K562 (cell line): ENCODE measurements around the gene AGFG2. TPM values are rescaled to one million over a fixed set of nuclear protein-coding genes. Genes with fewer than 3 reads are reported as not detected.

ENCODE experiments used
- BRD4 ChIP-seq: fragments of 200-600 bp; sonication (generic); IDR thresholded peaks from 2 replicates; pipeline ENCODE4 v1.6.1; 2017; ENCODE audit warnings: inconsistent platforms
- CBX1 ChIP-seq: sonication (generic); IDR thresholded peaks from 2 replicates; pipeline ENCODE4 v1.6.1; 2016; ENCODE audit warnings: antibody characterized with exemption, low read depth, mild to moderate bottlenecking
- CTBP1 ChIP-seq: fragments of 450-650 bp; IDR thresholded peaks from 2 replicates; pipeline ENCODE4 v1.6.1; 2016; ENCODE audit warnings: borderline replicate concordance
- ELF2 ChIP-seq: fragments of 250-450 bp; sonication (Bioruptor Pico); IDR thresholded peaks from 2 replicates; pipeline ENCODE4 v1.5.0; 2021; ENCODE audit warnings: mild to moderate bottlenecking
- ELK1 ChIP-seq: sonication (generic); formaldehyde crosslinking; IDR thresholded peaks from 2 replicates; pipeline ENCODE4 v1.8.1; 2022; ENCODE audit warnings: missing genetic modification reagents
- ETV6 ChIP-seq, 3 experiments: fragments of 150-350 bp in 1 of 3; sonication (generic) in 1 of 3; formaldehyde crosslinking in 1 of 3; IDR thresholded peaks; 2 replicates each; pipeline versions ENCODE4 v1.6.1 to v1.8.0; 2014 to 2022; ENCODE audit warnings: borderline replicate concordance in 2 of 3, low read depth in 2 of 3, antibody characterized with exemption in 1 of 3, low read length in 1 of 3, mild to moderate bottlenecking in 1 of 3, missing genetic modification reagents in 1 of 3
- EWSR1 ChIP-seq: fragments of 450-650 bp; IDR thresholded peaks from 2 replicates; pipeline ENCODE4 v1.6.1; 2018; ENCODE audit warnings: borderline replicate concordance, mild to moderate bottlenecking, low read depth, moderate library complexity; ENCODE audit not compliant: partially characterized antibody
- FOXK2 ChIP-seq, 2 experiments: fragments of 450-650 bp; IDR thresholded peaks in 1 of 2; conservative IDR thresholded peaks in 1 of 2; 2 replicates each; pipeline ENCODE4 v1.6.1; 2016; ENCODE audit warnings: low read depth in 2 of 2, mild to moderate bottlenecking in 1 of 2
- JUNB ChIP-seq: fragments of 450-650 bp; formaldehyde crosslinking; conservative IDR thresholded peaks from 2 replicates; pipeline ENCODE4 v1.4.0; 2020; ENCODE audit warnings: mild to moderate bottlenecking
- KLF10 ChIP-seq: fragments of 250-450 bp; sonication (Bioruptor Pico); IDR thresholded peaks from 2 replicates; pipeline ENCODE4 v1.6.1; 2021; ENCODE audit warnings: matching md5 sums
- L3MBTL2 ChIP-seq: fragments of 450-650 bp; IDR thresholded peaks from 2 replicates; pipeline ENCODE4 v1.6.1; 2016; ENCODE audit warnings: mild to moderate bottlenecking, moderate library complexity
- PRPF4 ChIP-seq: fragments of 200-400 bp; formaldehyde crosslinking; IDR thresholded peaks from one replicate; pipeline ENCODE4 v1.6.1; 2017; ENCODE audit warnings: low read length, low read depth, mild to moderate bottlenecking; ENCODE audit not compliant: insufficient read depth, poor library complexity, severe bottlenecking
- RBFOX2 ChIP-seq: fragments of 200-400 bp; formaldehyde crosslinking; IDR thresholded peaks from 2 replicates; pipeline ENCODE4 v1.6.1; 2017; ENCODE audit warnings: low read depth, mild to moderate bottlenecking, low read length, moderate library complexity
- SRSF3 ChIP-seq: fragments of 200-400 bp; formaldehyde crosslinking; IDR thresholded peaks from 2 replicates; pipeline ENCODE4 v1.6.1; 2016; ENCODE audit warnings: mild to moderate bottlenecking, low read length, moderate library complexity; ENCODE audit not compliant: insufficient read depth
- STAT6 ChIP-seq: sonication (generic); formaldehyde crosslinking; IDR thresholded peaks from 2 replicates; pipeline ENCODE4 v1.8.1; 2023; ENCODE audit warnings: mild to moderate bottlenecking, missing genetic modification reagents
- TAL1 ChIP-seq: fragments of 450-650 bp; IDR thresholded peaks from 2 replicates; pipeline ENCODE4 v1.6.1; 2016; ENCODE audit warnings: mild to moderate bottlenecking
- ZNF146 ChIP-seq: IDR thresholded peaks from one replicate; pipeline ENCODE4 v1.6.1; 2018; ENCODE audit warnings: missing compliant biosample characterization; ENCODE audit not compliant: unreplicated experiment
- ZNF23 ChIP-seq: fragments of 250-450 bp; sonication (Bioruptor Pico); IDR thresholded peaks from 2 replicates; pipeline ENCODE4 v1.4.0; 2020; ENCODE audit warnings: mild to moderate bottlenecking
- ZNF830 ChIP-seq: fragments of 250-450 bp; sonication (Bioruptor Pico); IDR thresholded peaks from 2 replicates; pipeline ENCODE4 v1.5.0; 2021; ENCODE audit warnings: mild to moderate bottlenecking
- polyA plus RNA-seq, 8 experiments: library from polyadenylated mRNA; depleted of rRNA in 4 of 8; stranded (reverse) in 5 of 8; unstranded in 3 of 8; fragments of >200 nt; fragmentation: Nextera tagmentation in 2 of 8; fragmentation: Illumina TruSeq in 1 of 8; extraction: Ambion mirVana in 2 of 8; extraction: Trizol in 1 of 8; gene quantifications; 2 replicates each; pipeline versions ENCODE4 v1.2.1 to v1.2.3, GENCODE V29; 2011 to 2014; ENCODE audit warnings: inconsistent platforms in 1 of 8, missing spikeins in 1 of 8
- total RNA-seq, 7 experiments: library from RNA; depleted of rRNA in 6 of 7; stranded (reverse); fragments of >200 nt in 6 of 7; fragmentation: Illumina TruSeq in 2 of 7; extraction: Trizol in 2 of 7; gene quantifications; 2 replicates each; pipeline versions ENCODE4 v1.2.1 to v1.2.3, GENCODE V29; 2011 to 2021; ENCODE audit warnings: low replicate concordance in 1 of 7
- TF ChIP-seq, protein P1 (sequence below): fragments of 250-450 bp; sonication (Bioruptor Pico); IDR thresholded peaks from 2 replicates; pipeline ENCODE4 v1.5.0; 2021
- TF ChIP-seq, protein P2 (sequence below): fragments of 250-450 bp; sonication (Bioruptor Pico); IDR thresholded peaks from 2 replicates; pipeline ENCODE4 v1.4.0; 2020

The AGFG2 gene
- total and polyA plus RNA-seq, 9 of the 15 experiments (the other 6 are each of a cell fraction or from before 2014, with no cell fraction given) = 0.31 to 23.1 (median 6.5) TPM

DNA sequence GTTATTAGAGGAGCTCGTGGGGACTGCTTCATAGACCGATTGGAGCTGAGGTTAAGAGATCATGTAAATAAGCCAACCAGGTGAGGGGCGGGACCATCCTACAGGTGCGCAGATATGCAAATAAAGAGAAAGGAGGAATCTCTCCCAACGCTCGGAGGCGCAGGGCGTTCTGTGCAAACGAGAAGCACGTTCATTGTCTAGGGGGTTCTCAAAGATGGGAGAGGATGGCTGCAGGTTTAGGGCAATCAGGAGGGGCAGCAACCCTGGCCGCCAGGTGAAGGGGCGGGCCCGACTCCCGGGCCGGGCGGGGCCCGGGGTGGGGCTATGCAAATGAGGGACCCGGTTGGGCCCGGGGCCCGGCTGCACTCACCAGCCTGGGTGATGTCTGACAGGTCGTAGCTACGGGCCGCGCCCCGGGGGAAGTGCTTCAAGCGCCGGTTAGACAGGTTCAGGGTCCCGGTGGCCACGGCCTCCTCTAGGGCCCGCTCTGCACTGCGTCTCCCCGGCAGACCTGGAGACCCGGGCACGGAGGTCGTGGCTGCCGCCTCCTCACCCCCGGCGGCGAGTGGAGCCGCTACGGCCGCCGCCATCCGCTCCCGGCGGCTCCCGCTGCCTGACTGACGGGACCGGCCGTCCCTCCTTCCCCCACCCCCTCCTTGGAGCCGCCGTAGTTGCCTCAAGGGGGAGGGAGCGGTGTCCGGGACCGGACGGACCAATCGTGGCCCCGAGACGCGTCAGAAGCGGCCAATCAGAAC, 46.7 kb downstream of the AGFG2 start, which contains the start of gene LRCH4 (continued):
- TF ChIP-seq ZNF830 (peak; percentile 67; the same call in 1 of the 2 replicates), ELK1 (CRISPR knock-in tag) (no peak), L3MBTL2 (0 out of 2 replicates have a peak, but pooled peaks have one; percentile 53), EWSR1 (no peak), ZNF146 (CRISPR knock-in tag) (no peak), PRPF4 (peak; percentile 89), STAT6 (CRISPR knock-in tag) (no peak), ZNF23 (CRISPR knock-in tag) (no peak), FOXK2 (conservative IDR thresholded peaks at IDR 0.05 in 1 of 2, IDR thresholded peaks at IDR 0.05 in 1 of 2; ENCODE audit: low read depth in 2 of 2) (no peak), ELF2 (CRISPR knock-in tag) (peak; percentile 70; the same call in 1 of the 2 replicates), BRD4 (peak; percentile 58; the same call in 1 of the 2 replicates), KLF10 (CRISPR knock-in tag) (no peak), CBX1 (peak; percentile 77), RBFOX2 (peak; percentile 99), TAL1 (no peak; the same call in 1 of the 2 replicates), JUNB (CRISPR knock-in tag) (0 out of 2 replicates have a peak, but pooled peaks have one; percentile 7), SRSF3 (no peak), ETV6 (IDR thresholded peaks at IDR 0.05; ENCODE audit: borderline replicate concordance in 1 of 2, low read depth in 2 of 2, low read length in 1 of 2) (no peak), ETV6 (CRISPR knock-in tag; IDR thresholded peaks at IDR 0.05; ENCODE audit: borderline replicate concordance) (no peak), CTBP1 (peak; percentile 90)
- TF ChIP-seq, protein P1, sequence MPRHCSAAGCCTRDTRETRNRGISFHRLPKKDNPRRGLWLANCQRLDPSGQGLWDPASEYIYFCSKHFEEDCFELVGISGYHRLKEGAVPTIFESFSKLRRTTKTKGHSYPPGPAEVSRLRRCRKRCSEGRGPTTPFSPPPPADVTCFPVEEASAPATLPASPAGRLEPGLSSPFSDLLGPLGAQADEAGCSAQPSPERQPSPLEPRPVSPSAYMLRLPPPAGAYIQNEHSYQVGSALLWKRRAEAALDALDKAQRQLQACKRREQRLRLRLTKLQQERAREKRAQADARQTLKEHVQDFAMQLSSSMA (CRISPR knock-in tag) = 0 out of 2 replicates have a peak, but pooled peaks have one; percentile 36
- TF ChIP-seq, protein P2, sequence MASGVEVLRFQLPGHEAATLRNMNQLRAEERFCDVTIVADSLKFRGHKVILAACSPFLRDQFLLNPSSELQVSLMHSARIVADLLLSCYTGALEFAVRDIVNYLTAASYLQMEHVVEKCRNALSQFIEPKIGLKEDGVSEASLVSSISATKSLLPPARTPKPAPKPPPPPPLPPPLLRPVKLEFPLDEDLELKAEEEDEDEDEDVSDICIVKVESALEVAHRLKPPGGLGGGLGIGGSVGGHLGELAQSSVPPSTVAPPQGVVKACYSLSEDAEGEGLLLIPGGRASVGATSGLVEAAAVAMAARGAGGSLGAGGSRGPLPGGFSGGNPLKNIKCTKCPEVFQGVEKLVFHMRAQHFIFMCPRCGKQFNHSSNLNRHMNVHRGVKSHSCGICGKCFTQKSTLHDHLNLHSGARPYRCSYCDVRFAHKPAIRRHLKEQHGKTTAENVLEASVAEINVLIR = no peak
